ENCODE results near the gene TALDO1.
"Not testable (repeated sequence)": the region's sequence is repeated elsewhere in the genome, so short reads cannot be mapped to it uniquely, and the experiment has no call there.

Gene TALDO1

GRCh38 chr11:737899-738298 is 9.4 kb upstream of the TALDO1 start:
- DNase-seq, result not testable (repeated sequence)

GRCh38 chr11:742156-742546 is 5.1 kb upstream of the TALDO1 start:
- DNase-seq, result no peak

- DNase-seq, result no peak
Measured at GRCh38 chr11:742571-743201, 4.6 kb upstream of the TALDO1 start.

GRCh38 chr11:745428-745827 is 1.8 kb upstream of the TALDO1 start:
- DNase-seq, result no peak

GRCh38 chr11:746289-747157 is 741 bp upstream of the TALDO1 start:
- no peak for DNase-seq

- no peak for DNase-seq
Measured at GRCh38 chr11:748007-748359, 719 bp downstream of the TALDO1 start.

- DNase-seq, result no peak
Measured at GRCh38 chr11:749731-750130, 2.5 kb downstream of the TALDO1 start.

- DNase-seq, result no peak
Measured at GRCh38 chr11:760236-760635, 13.0 kb downstream of the TALDO1 start.

- no peak for DNase-seq
Measured at GRCh38 chr11:761526-762108, 14.4 kb downstream of the TALDO1 start.

GRCh38 chr11:762421-763072 is 15.3 kb downstream of the TALDO1 start:
- peak; percentile 36 for DNase-seq

GRCh38 chr11:763073-763463 is 15.8 kb downstream of the TALDO1 start:
- DNase-seq, result no peak

GRCh38 chr11:763549-764321 is 16.5 kb downstream of the TALDO1 start:
- no peak for DNase-seq

GRCh38 chr11:764322-765024 is 17.2 kb downstream of the TALDO1 start:
- DNase-seq, result no peak

- peak; percentile 16 for DNase-seq
Measured at GRCh38 chr11:765025-765801, 17.9 kb downstream of the TALDO1 start.

GRCh38 chr11:765802-766091 is 18.5 kb downstream of the TALDO1 start:
- DNase-seq, result no peak

- no peak for DNase-seq
Measured at GRCh38 chr11:766106-766935, 19.1 kb downstream of the TALDO1 start.

- no peak for DNase-seq
Measured at GRCh38 chr11:766936-767210, 19.6 kb downstream of the TALDO1 start.

- DNase-seq, result no peak
Measured at GRCh38 chr11:767238-767637, 20.0 kb downstream of the TALDO1 start.

- DNase-seq, result no peak
Measured at GRCh38 chr11:769887-770641, 22.8 kb downstream of the TALDO1 start.
